ENCODE data around the gene AP3B2.

GRCh38 chr15:82625136-82625535, 84.5 kb downstream of the AP3B2 start:
- no peak for TF ChIP-seq POLR2A (IDR thresholded peaks at IDR 0.05)
- no peak for TF ChIP-seq CTCF (IDR thresholded peaks at IDR 0.05)

All from transverse colon (tissue), 3 donors.